A549 (cell line): Measurements from ENCODE around the gene CACNA1D. TPM values are rescaled to one million over a fixed set of nuclear protein-coding genes. Genes with fewer than 3 reads are reported as not detected.

ENCODE experiments used
- ATAC-seq, 2 experiments: fragments of 200-7000 bp in 1 of 2; fragments of >200 bp in 1 of 2; cut with Nextera tagmentation in 1 of 2; cut with Tn5 transposase in 1 of 2; 3 replicates each; pipeline versions ENCODE4 v1.8.0 to v1.9.1; 2018 to 2020; ENCODE audit warnings: mild to moderate bottlenecking in 1 of 2, moderate library complexity in 1 of 2
- CTCF ChIA-PET: fragments of 300-600 bp; sonication (Branson Sonifier 250); formaldehyde crosslinking; extraction: SDS; loops from one replicate; lab custom pipeline; 2021; ENCODE audit warnings: antibody characterized with exemption, inconsistent platforms; lab: Yijun Ruan, JAX
- POLR2A ChIA-PET: fragments of 350-600 bp; formaldehyde crosslinking; extraction: SDS; loops from one replicate; lab custom pipeline; 2021; ENCODE audit warnings: antibody characterized with exemption, inconsistent platforms; lab: Yijun Ruan, JAX
- DNase-seq, 2 experiments: peaks; one replicate each; pipeline versions ENCODE4 v3.0.0 to v3.0.0-alpha.2; 2011 to 2016; ENCODE audit warnings: low read depth in 1 of 2, low spot score in 1 of 2
- FAIRE-seq: peaks from 2 replicates; lab custom pipeline; 2011; peaks lifted over from hg19 to GRCh38; lab: Jason Lieb, UNC
- H3K27ac ChIP-seq, 2 experiments: fragments of >200 bp; sonication (Bioruptor Twin); formaldehyde crosslinking; 3 replicates each; pipeline ENCODE4 v1.5.1; 2016 to 2017
- H3K4me1 ChIP-seq: fragments of >200 bp; sonication (Bioruptor Twin); formaldehyde crosslinking; 3 replicates; pipeline ENCODE4 v1.6.1; 2016
- H3K4me2 ChIP-seq: fragments of >200 bp; sonication (Bioruptor Twin); formaldehyde crosslinking; 3 replicates; pipeline ENCODE4 v1.6.1; 2016
- H3K4me3 ChIP-seq: fragments of >200 bp; sonication (Bioruptor Twin); formaldehyde crosslinking; 3 replicates; pipeline ENCODE4 v1.5.1; 2016
- H3K9me3 ChIP-seq: fragments of >200 bp; sonication (Bioruptor Twin); formaldehyde crosslinking; 3 replicates; pipeline ENCODE4 v1.6.1; 2016
- BCL3 ChIP-seq: fragments of >200 bp; sonication (Bioruptor Twin); formaldehyde crosslinking; IDR thresholded peaks from 3 replicates; pipeline ENCODE4 v1.6.1; 2016
- BHLHE40 ChIP-seq: IDR thresholded peaks from 2 replicates; pipeline ENCODE4 v1.6.1; 2012; ENCODE audit warnings: low read depth, low read length, inconsistent platforms
- CEBPB ChIP-seq, 2 experiments: fragments of >200 bp in 1 of 2; sonication (Bioruptor Twin) in 1 of 2; formaldehyde crosslinking in 1 of 2; IDR thresholded peaks; 2 replicates each; pipeline ENCODE4 v1.6.1; 2012 to 2016
- CHD4 ChIP-seq: fragments of 200-600 bp; sonication (generic); IDR thresholded peaks from 2 replicates; pipeline ENCODE4 v1.6.1; 2016; ENCODE audit warnings: antibody characterized with exemption, mild to moderate bottlenecking, borderline replicate concordance
- EHF ChIP-seq: fragments of 250-450 bp; sonication (Bioruptor Pico); IDR thresholded peaks from 2 replicates; pipeline ENCODE4 v1.5.0; 2020; ENCODE audit warnings: mild to moderate bottlenecking
- FOSL2 ChIP-seq, 2 experiments: fragments of 450-650 bp in 1 of 2; fragments of >200 bp in 1 of 2; sonication (Bioruptor Twin) in 1 of 2; formaldehyde crosslinking; IDR thresholded peaks; 2 replicates each; pipeline versions ENCODE4 v1.5.0 to v1.6.1; 2016 to 2020; ENCODE audit warnings: mild to moderate bottlenecking in 1 of 2, moderate library complexity in 1 of 2
- FOXS1 ChIP-seq: fragments of 250-450 bp; sonication (Bioruptor Pico); IDR thresholded peaks from 2 replicates; pipeline ENCODE4 v1.5.0; 2020; ENCODE audit warnings: mild to moderate bottlenecking, moderate library complexity
- GATA3 ChIP-seq: IDR thresholded peaks from 2 replicates; pipeline ENCODE4 v1.6.1; 2012; ENCODE audit warnings: borderline replicate concordance
- HEYL ChIP-seq: fragments of 250-450 bp; sonication (Bioruptor Pico); IDR thresholded peaks from 2 replicates; pipeline ENCODE4 v1.8.0; 2021; ENCODE audit warnings: mild to moderate bottlenecking, moderate library complexity
- HOXB13 ChIP-seq: fragments of 250-450 bp; sonication (Bioruptor Pico); IDR thresholded peaks from 2 replicates; pipeline ENCODE4 v1.5.0; 2020; ENCODE audit warnings: low read depth, mild to moderate bottlenecking, moderate library complexity
- JUN ChIP-seq, 2 experiments: fragments of >200 bp; sonication (Bioruptor Twin); formaldehyde crosslinking; IDR thresholded peaks; 2 replicates in 1 of 2; 3 replicates in 1 of 2; pipeline ENCODE4 v1.6.1; 2016 to 2017
- KDM5A ChIP-seq: fragments of 200-600 bp; sonication (generic); IDR thresholded peaks from 2 replicates; pipeline ENCODE4 v1.6.1; 2016; ENCODE audit warnings: antibody characterized with exemption, mild to moderate bottlenecking
- MYC ChIP-seq: IDR thresholded peaks from 2 replicates; pipeline ENCODE4 v1.6.1; 2012; ENCODE audit warnings: mild to moderate bottlenecking, inconsistent platforms, low read length, improper control_type of control experiment, borderline replicate concordance
- NPAS2 ChIP-seq: fragments of 250-450 bp; sonication (Bioruptor Pico); IDR thresholded peaks from 2 replicates; pipeline ENCODE4 v1.8.0; 2022; ENCODE audit warnings: mild to moderate bottlenecking, moderate library complexity, borderline replicate concordance
- NR3C1 ChIP-seq: fragments of >200 bp; sonication (Bioruptor Twin); formaldehyde crosslinking; IDR thresholded peaks from 3 replicates; pipeline ENCODE4 v1.6.1; 2017
- PBX3 ChIP-seq: IDR thresholded peaks from 2 replicates; pipeline ENCODE4 v1.6.1; 2012
- PHF8 ChIP-seq: fragments of 200-600 bp; sonication (generic); IDR thresholded peaks from 2 replicates; pipeline ENCODE4 v1.6.1; 2016; ENCODE audit warnings: low read depth, mild to moderate bottlenecking, antibody characterized with exemption, moderate library complexity, borderline replicate concordance
- RCOR1 ChIP-seq: fragments of 150-350 bp; IDR thresholded peaks from 2 replicates; pipeline ENCODE4 v1.6.1; 2014; ENCODE audit warnings: antibody characterized with exemption, low read length, low read depth
- RFX5 ChIP-seq: fragments of 450-650 bp; IDR thresholded peaks from 2 replicates; pipeline ENCODE4 v1.7.1; 2014; ENCODE audit warnings: antibody characterized with exemption, mild to moderate bottlenecking, moderate library complexity
- SMC3 ChIP-seq: fragments of >200 bp; sonication (Bioruptor Twin); formaldehyde crosslinking; IDR thresholded peaks from 3 replicates; pipeline ENCODE4 v1.6.1; 2018; ENCODE audit warnings: inconsistent platforms
- SREBF2 ChIP-seq: fragments of 450-650 bp; IDR thresholded peaks from 2 replicates; pipeline ENCODE4 v1.6.1; 2014; ENCODE audit warnings: mild to moderate bottlenecking, moderate library complexity
- USF2 ChIP-seq: fragments of 450-650 bp; IDR thresholded peaks from 2 replicates; pipeline ENCODE4 v1.6.1; 2014; ENCODE audit warnings: antibody characterized with exemption
- ZC3H11A ChIP-seq: fragments of 450-650 bp; IDR thresholded peaks from 2 replicates; pipeline ENCODE4 v1.6.1; 2014; ENCODE audit warnings: antibody characterized with exemption, mild to moderate bottlenecking
- ZNF302 ChIP-seq: fragments of 250-450 bp; sonication (Bioruptor Pico); IDR thresholded peaks from 2 replicates; pipeline ENCODE4 v1.9.0; 2021; ENCODE audit warnings: inconsistent platforms, mild to moderate bottlenecking, moderate library complexity
- ZSCAN20 ChIP-seq: fragments of 250-450 bp; sonication (Bioruptor Pico); IDR thresholded peaks from 2 replicates; pipeline ENCODE4 v1.8.0; 2022; ENCODE audit warnings: mild to moderate bottlenecking, moderate library complexity
- WGBS: methylation state at CpG from one replicate; pipeline ENCODE4 v1.1.6; 2017; ENCODE audit errors: missing lambda C conversion rate; 5-methylcytosine and 5-hydroxymethylcytosine counted together
- polyA plus RNA-seq, 4 experiments: library from polyadenylated mRNA; depleted of rRNA in 3 of 4; stranded (reverse); fragments of >200 nt; fragmentation: RNase III in 1 of 4; extraction: RNeasy Plus Mini Kit Qiagen cat#74134 plus additional on column Dnase treatment in 1 of 4; gene quantifications; 2 replicates in 3 of 4; 3 replicates in 1 of 4; pipeline ENCODE4 v1.2.3, GENCODE V29; 2011 to 2017

Gene CACNA1D
- polyA plus RNA-seq, 2 of the 4 experiments (the other 2 are of a cell fraction), result 1.1 to 10.7 TPM

- TF ChIP-seq CHD4, result no peak
- no peak for TF ChIP-seq EHF (CRISPR knock-in tag)
These were observed 340.2 kb downstream of the CACNA1D start (continued) for GRCh38 chr3:53834429-53835095.

- ChIA-PET CTCF (interaction anchor here (1.1 kb wide), 2 partner anchors 9 to 28 kb away, joined by 3 read pairs; no protein-coding TSS in a partner anchor), POLR2A (no interaction called here)
- Histone ChIP-seq H3K27ac (no peak overlapping the region), H3K4me2 (no peak overlapping the region), H3K4me3 (no peak overlapping the region), H3K9me3 (no peaks in the 10 kb centered on the region), H3K4me1 (no peaks in the 10 kb centered on the region)
- DNase-seq, result no peak
- no peak for ATAC-seq
- 56% methylated on average over 1 of the region's 1 CpG for WGBS
- TF ChIP-seq USF2 (no peak), FOSL2 (IDR thresholded peaks at IDR 0.05) (no peak), FOSL2 (CRISPR knock-in tag; IDR thresholded peaks at IDR 0.05) (no peak), FOXS1 (CRISPR knock-in tag) (no peak), RCOR1 (no peak), KDM5A (no peak), HEYL (CRISPR knock-in tag) (no peak), BCL3 (no peak)
- FAIRE-seq, result no peak
These were observed 340.8 kb downstream of the CACNA1D start for GRCh38 chr3:53835257-53835656.

GRCh38 chr3:53836084-53836872 is 341.9 kb downstream of the CACNA1D start:
- ChIA-PET POLR2A (no interaction called here), CTCF (no interaction called here)
- H3K4me3 ChIP-seq, result no peak overlapping the region
- no peak overlapping the region for H3K27ac ChIP-seq
- WGBS, result 96% methylated on average over 8 of the region's 9 CpGs
- H3K4me1 ChIP-seq, result no peaks in the 10 kb centered on the region
- H3K4me2 ChIP-seq, result no peak overlapping the region
- no peaks in the 10 kb centered on the region for H3K9me3 ChIP-seq
- DNase-seq (no peak), FAIRE-seq (no peak)
- TF ChIP-seq CHD4 (no peak), ZC3H11A (no peak), BHLHE40 (no peak), FOSL2 (IDR thresholded peaks at IDR 0.05) (no peak), FOSL2 (CRISPR knock-in tag; IDR thresholded peaks at IDR 0.05) (no peak), RFX5 (no peak), GATA3 (no peak), ZSCAN20 (CRISPR knock-in tag) (no peak), MYC (no peak)
- TF ChIP-seq, all 56 proteins: peak for 0
- no peak for ATAC-seq

GRCh38 chr3:53837331-53837730 is 342.9 kb downstream of the CACNA1D start:
- no peak overlapping the region for H3K4me2 ChIP-seq
- no peaks in the 10 kb centered on the region for H3K9me3 ChIP-seq
- ChIA-PET CTCF (interaction anchor here (0.6 kb wide), 1 partner anchor 405 kb away, joined by 4 read pairs; no protein-coding TSS in a partner anchor), POLR2A (no interaction called here)
- H3K4me3 ChIP-seq, result no peak overlapping the region
- no peak for FAIRE-seq
- no peak overlapping the region for H3K27ac ChIP-seq
- ATAC-seq, result no peak
- H3K4me1 ChIP-seq, result peaks cover under 1% of the 10 kb centered on the region; the same call in 2 of the 3 replicates
- TF ChIP-seq NPAS2 (CRISPR knock-in tag), result no peak
- TF ChIP-seq PBX3, result no peak
- no peak for TF ChIP-seq SMC3
- no peak for TF ChIP-seq PHF8
- no peak for TF ChIP-seq NR3C1
- no peak for TF ChIP-seq SREBF2
- TF ChIP-seq JUN (IDR thresholded peaks at IDR 0.05), result no peak
- TF ChIP-seq CEBPB (IDR thresholded peaks at IDR 0.05), result no peak
- no peak for TF ChIP-seq HOXB13 (CRISPR knock-in tag)
- no peak for TF ChIP-seq BCL3
- no peak for TF ChIP-seq BHLHE40
- TF ChIP-seq ZNF302 (CRISPR knock-in tag), result no peak
- WGBS, result 60% methylated on average over 2 of the region's 10 CpGs
- DNase-seq, result no peak
